A673 (cell line): ENCODE measurements around the gene MS4A2. TPM values are rescaled to one million over a fixed set of nuclear protein-coding genes. Genes with fewer than 3 reads are reported as not detected.

Source experiments
- BruUV-seq: library from RNA; stranded (reverse); fragments of 400-500 nt; replicated peaks from 2 replicates; lab custom pipeline; 2021; lab: Mats Ljungman, UMichigan
- CTCF ChIA-PET: fragments of 300-600 bp; sonication (Branson Sonifier 250); formaldehyde crosslinking; loops from one replicate; lab custom pipeline; 2022; ENCODE audit warnings: antibody characterized with exemption; lab: Charles Lee
- POLR2A ChIA-PET: fragments of 300-600 bp; sonication (Branson Sonifier 250); formaldehyde crosslinking; loops from one replicate; lab custom pipeline; 2022; ENCODE audit warnings: antibody characterized with exemption; ENCODE audit not compliant: low non-redundant PET; lab: Charles Lee
- DNase-seq: peaks from one replicate; pipeline ENCODE4 v3.0.0-alpha.2; 2015; ENCODE audit warnings: low spot score
- H3K27ac ChIP-seq: fragments of 200-600 bp; sonication (generic); 2 replicates; pipeline ENCODE4 v1.5.1; 2016; ENCODE audit warnings: mixed run types, low read depth, mild to moderate bottlenecking, mixed read lengths, antibody characterized with exemption, low read length; ENCODE audit not compliant: poor library complexity, severe bottlenecking
- H3K27me3 ChIP-seq: fragments of 200-600 bp; sonication (generic); replicated peaks from 2 replicates; pipeline ENCODE4 v1.6.1; 2017; ENCODE audit warnings: mixed run types, low read depth, mild to moderate bottlenecking, mixed read lengths, antibody characterized with exemption, low read length; ENCODE audit not compliant: insufficient read depth, poor library complexity
- H3K36me3 ChIP-seq: fragments of 200-600 bp; sonication (generic); 2 replicates; pipeline ENCODE4 v1.6.1; 2016; ENCODE audit warnings: mixed run types, mild to moderate bottlenecking, mixed read lengths, antibody characterized with exemption, low read length; ENCODE audit not compliant: insufficient read depth, poor library complexity, severe bottlenecking
- H3K4me1 ChIP-seq: fragments of 200-600 bp; sonication (generic); 2 replicates; pipeline ENCODE4 v1.6.1; 2017; ENCODE audit warnings: mixed run types, mild to moderate bottlenecking, mixed read lengths, antibody characterized with exemption, low read length; ENCODE audit not compliant: insufficient read depth, poor library complexity, severe bottlenecking
- H3K4me3 ChIP-seq: fragments of 200-600 bp; sonication (generic); 2 replicates; pipeline ENCODE4 v1.5.1; 2016; ENCODE audit warnings: low read depth, mixed run types, mild to moderate bottlenecking, mixed read lengths, low read length; ENCODE audit not compliant: poor library complexity, severe bottlenecking
- H3K9me3 ChIP-seq: fragments of 200-600 bp; sonication (generic); 2 replicates; pipeline ENCODE4 v1.6.1; 2016; ENCODE audit warnings: mixed run types, low read depth, mild to moderate bottlenecking, mixed read lengths, antibody characterized with exemption, low read length; ENCODE audit not compliant: poor library complexity, severe bottlenecking
- CTCF ChIP-seq: fragments of 300-800, 200-600 bp; sonication (generic); conservative IDR thresholded peaks from 2 replicates; pipeline ENCODE4 v1.5.1; 2017; ENCODE audit warnings: low read depth, mild to moderate bottlenecking, antibody characterized with exemption, low read length, moderate library complexity, mixed read lengths
- EZH2 ChIP-seq: fragments of 200-600 bp; sonication (generic); IDR thresholded peaks from 2 replicates; pipeline ENCODE4 v1.6.1; 2017; ENCODE audit warnings: borderline replicate concordance, low read depth, mild to moderate bottlenecking, mixed read lengths, antibody characterized with exemption, low read length; ENCODE audit not compliant: poor library complexity, severe bottlenecking
- intact Hi-C: fragments of 100-400 bp; cut with micrococcal nuclease; formaldehyde crosslinking; loops from one replicate; pipeline ENCODE4 v1.10.0; 2022; ENCODE audit not compliant: unreplicated experiment
- total RNA-seq: library from RNA; stranded (reverse); gene quantifications from 2 replicates; pipeline ENCODE4 v1.2.3, GENCODE V29; 2021

Gene MS4A2
- total RNA-seq, 1 experiment from 2014 or later: not detected

GRCh38 chr11:60119710-60120109 is 31.2 kb downstream of the MS4A2 start:
- Histone ChIP-seq H3K27me3 (no peaks in the 10 kb centered on the region), H3K27ac (no peak overlapping the region), H3K4me3 (no peak overlapping the region), H3K4me1 (no peaks in the 10 kb centered on the region), H3K36me3 (no peaks in the 10 kb centered on the region), H3K9me3 (no peaks in the 10 kb centered on the region)
- POLR2A ChIA-PET: no interaction called here
- no peak for DNase-seq
- BruUV-seq: no TSS peak
- TF ChIP-seq EZH2 (no peak), CTCF (no peak)
- intact Hi-C loops: no loop called here
- CTCF ChIA-PET: no interaction called here

- no peaks in the 10 kb centered on the region for H3K4me1 ChIP-seq
- no peaks in the 10 kb centered on the region for H3K27me3 ChIP-seq
- no peak for DNase-seq
- ChIA-PET POLR2A (no interaction called here), CTCF (no interaction called here)
- no TSS peak for BruUV-seq
- H3K9me3 ChIP-seq: no peaks in the 10 kb centered on the region
- H3K27ac ChIP-seq: no peak overlapping the region
- H3K4me3 ChIP-seq: no peak overlapping the region
- TF ChIP-seq CTCF: no peak
- no peak for TF ChIP-seq EZH2
- intact Hi-C loops: no loop called here
- no peaks in the 10 kb centered on the region for H3K36me3 ChIP-seq
These were observed 32.8 kb downstream of the MS4A2 start for GRCh38 chr11:60121264-60121663.

- TF ChIP-seq EZH2 (no peak), CTCF (no peak)
- Histone ChIP-seq H3K27me3 (no peaks in the 10 kb centered on the region), H3K9me3 (no peaks in the 10 kb centered on the region), H3K27ac (no peak overlapping the region), H3K4me1 (no peaks in the 10 kb centered on the region), H3K36me3 (no peaks in the 10 kb centered on the region), H3K4me3 (no peak overlapping the region)
- DNase-seq: no peak
- intact Hi-C loops: no loop called here
- no TSS peak for BruUV-seq
- CTCF ChIA-PET: no interaction called here
- POLR2A ChIA-PET: no interaction called here
These were observed 34.1 kb downstream of the MS4A2 start for GRCh38 chr11:60122414-60123036.
